OCI-LY7 (cell line): ENCODE data around the gene RNU2-1.
"Not testable (repeated sequence)": the region's sequence is repeated elsewhere in the genome, so short reads cannot be mapped to it uniquely, and the experiment has no call there.

ENCODE experiments used
- EZH2phosphoT487 ChIP-seq: fragments of 200-600 bp; sonication (generic); IDR thresholded peaks from 2 replicates; pipeline ENCODE4 v1.6.1; 2018; ENCODE audit warnings: low read depth, borderline replicate concordance, mild to moderate bottlenecking, mixed run types, antibody characterized with exemption, low read length, moderate library complexity, mixed read lengths
- TF ChIP-seq, protein P1 (sequence below): fragments of 200-600 bp; sonication (generic); conservative IDR thresholded peaks from 2 replicates; pipeline ENCODE4 v1.5.1; 2014; ENCODE audit warnings: mild to moderate bottlenecking, antibody characterized with exemption, low read length, moderate library complexity, mixed read lengths

DNA sequence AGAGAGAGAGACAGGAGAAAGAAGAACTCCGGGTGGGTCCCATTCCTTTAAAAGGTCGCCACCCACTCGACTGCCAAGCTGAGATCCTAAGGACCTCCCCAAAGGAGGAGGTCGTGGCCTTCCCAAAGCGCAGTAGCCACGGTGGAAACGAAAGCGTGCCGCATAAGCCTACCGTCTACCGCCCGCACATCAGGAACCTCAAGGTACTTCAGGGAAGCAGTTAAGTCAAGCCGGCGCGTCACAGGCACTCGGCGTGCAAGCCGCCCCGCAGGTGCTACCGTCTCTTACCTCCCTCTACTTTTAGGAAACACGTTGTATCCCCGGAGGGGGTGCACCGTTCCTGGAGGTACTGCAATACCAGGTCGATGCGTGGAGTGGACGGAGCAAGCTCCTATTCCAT is 5.8 kb upstream of the RNU2-1 start:
- TF ChIP-seq, protein P1, sequence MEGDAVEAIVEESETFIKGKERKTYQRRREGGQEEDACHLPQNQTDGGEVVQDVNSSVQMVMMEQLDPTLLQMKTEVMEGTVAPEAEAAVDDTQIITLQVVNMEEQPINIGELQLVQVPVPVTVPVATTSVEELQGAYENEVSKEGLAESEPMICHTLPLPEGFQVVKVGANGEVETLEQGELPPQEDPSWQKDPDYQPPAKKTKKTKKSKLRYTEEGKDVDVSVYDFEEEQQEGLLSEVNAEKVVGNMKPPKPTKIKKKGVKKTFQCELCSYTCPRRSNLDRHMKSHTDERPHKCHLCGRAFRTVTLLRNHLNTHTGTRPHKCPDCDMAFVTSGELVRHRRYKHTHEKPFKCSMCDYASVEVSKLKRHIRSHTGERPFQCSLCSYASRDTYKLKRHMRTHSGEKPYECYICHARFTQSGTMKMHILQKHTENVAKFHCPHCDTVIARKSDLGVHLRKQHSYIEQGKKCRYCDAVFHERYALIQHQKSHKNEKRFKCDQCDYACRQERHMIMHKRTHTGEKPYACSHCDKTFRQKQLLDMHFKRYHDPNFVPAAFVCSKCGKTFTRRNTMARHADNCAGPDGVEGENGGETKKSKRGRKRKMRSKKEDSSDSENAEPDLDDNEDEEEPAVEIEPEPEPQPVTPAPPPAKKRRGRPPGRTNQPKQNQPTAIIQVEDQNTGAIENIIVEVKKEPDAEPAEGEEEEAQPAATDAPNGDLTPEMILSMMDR: not testable (repeated sequence)
- TF ChIP-seq EZH2phosphoT487: not testable (repeated sequence)
